H1 (cell line): ENCODE measurements around the gene ZDHHC11. TPM values are rescaled to one million over a fixed set of nuclear protein-coding genes. Genes with fewer than 3 reads are reported as not detected.
A peak's percentile ranks its signal among the peaks of the same experiment; 100 is the strongest.

Experiments used
- CTCF ChIA-PET: fragments of 300-600 bp; sonication (Branson Sonifier 250); formaldehyde crosslinking; loops from one replicate; lab custom pipeline; 2021; ENCODE audit not compliant: partially characterized antibody; lab: Charles Lee
- POLR2A ChIA-PET: fragments of 300-600 bp; sonication (Branson Sonifier 250); formaldehyde crosslinking; loops from one replicate; lab custom pipeline; 2021; ENCODE audit warnings: inconsistent platforms; ENCODE audit not compliant: partially characterized antibody; lab: Charles Lee
- DNase-seq, 2 experiments: peaks; one replicate each; pipeline versions ENCODE4 v3.0.0 to v3.0.0-alpha.2; 2010 to 2022; ENCODE audit warnings: low spot score in 2 of 2, low read depth in 1 of 2, mixed read lengths in 1 of 2
- FAIRE-seq: peaks from 2 replicates; lab custom pipeline; 2011; peaks lifted over from hg19 to GRCh38; lab: Jason Lieb, UNC
- H2AFZ ChIP-seq: 2 replicates; pipeline ENCODE4 v1.8.1; 2012; ENCODE audit warnings: low read length, inconsistent platforms
- H2AK5ac ChIP-seq: 2 replicates; pipeline ENCODE4 v1.6.1; 2013; ENCODE audit warnings: low read depth, low read length
- H2BK120ac ChIP-seq: replicated peaks from 2 replicates; pipeline ENCODE3; 2013; ENCODE audit warnings: low read depth, low read length, inconsistent platforms
- H2BK12ac ChIP-seq: 2 replicates; pipeline ENCODE4 v1.6.1; 2013; ENCODE audit warnings: low read depth, low read length
- H2BK15ac ChIP-seq: 2 replicates; pipeline ENCODE4 v1.6.1; 2013; ENCODE audit warnings: low read length
- H2BK20ac ChIP-seq: 2 replicates; pipeline ENCODE4 v1.6.1; 2013; ENCODE audit warnings: low read length
- H2BK5ac ChIP-seq: 2 replicates; pipeline ENCODE4 v1.6.1; 2013; ENCODE audit warnings: low read depth, low read length
- H3K14ac ChIP-seq: 2 replicates; pipeline ENCODE4 v1.6.1; 2013; ENCODE audit warnings: inconsistent platforms; ENCODE audit not compliant: insufficient read length
- H3K18ac ChIP-seq: 2 replicates; pipeline ENCODE4 v1.6.1; 2013; ENCODE audit warnings: low read length; ENCODE audit errors: extremely low read depth
- H3K23ac ChIP-seq: 2 replicates; pipeline ENCODE4 v1.6.1; 2013; ENCODE audit warnings: inconsistent platforms; ENCODE audit not compliant: insufficient read length
- H3K23me2 ChIP-seq: 2 replicates; pipeline ENCODE4 v1.6.1; 2013; ENCODE audit warnings: low read depth, low read length
- H3K27ac ChIP-seq: 2 replicates; pipeline ENCODE4 v1.6.1; 2011; ENCODE audit warnings: low read depth, low read length, inconsistent platforms
- H3K27me3 ChIP-seq, 4 experiments: replicated peaks in 1 of 4; 1 replicate in 1 of 4; 2 replicates in 3 of 4; pipeline versions ENCODE4 v1.6.1 to v1.8.1; 2011 to 2013; ENCODE audit warnings: low read length in 3 of 4, mild to moderate bottlenecking in 3 of 4, inconsistent platforms in 2 of 4, mixed read lengths in 2 of 4, moderate library complexity in 1 of 4; ENCODE audit not compliant: control insufficient read depth in 3 of 4, insufficient read depth in 3 of 4; ENCODE audit errors: extremely low read depth in 1 of 4
- H3K36me3 ChIP-seq, 4 experiments: 2 replicates each; pipeline versions ENCODE4 v1.6.1 to v1.8.1; 2011 to 2013; ENCODE audit warnings: mild to moderate bottlenecking in 4 of 4, low read length in 3 of 4, moderate library complexity in 2 of 4, control low read depth in 1 of 4, inconsistent platforms in 1 of 4; ENCODE audit not compliant: insufficient read depth in 4 of 4, control insufficient read depth in 2 of 4
- H3K4ac ChIP-seq: replicated peaks from 2 replicates; pipeline ENCODE3; 2013; ENCODE audit warnings: low read length, low read depth, mixed read lengths, inconsistent platforms; ENCODE audit not compliant: insufficient read length
- H3K4me1 ChIP-seq, 4 experiments: replicated peaks in 1 of 4; 1 replicate in 1 of 4; 2 replicates in 3 of 4; pipeline versions ENCODE4 v1.6.1 to v1.8.1; 2011 to 2013; ENCODE audit warnings: low read length in 3 of 4, inconsistent platforms in 2 of 4, mixed read lengths in 1 of 4; ENCODE audit not compliant: insufficient read depth in 4 of 4, control insufficient read depth in 3 of 4
- H3K4me2 ChIP-seq, 2 experiments: 2 replicates each; pipeline versions ENCODE4 v1.6.1 to v1.8.1; 2011 to 2013; ENCODE audit warnings: low read depth in 2 of 2, low read length in 2 of 2, control low read depth in 1 of 2, inconsistent platforms in 1 of 2, mild to moderate bottlenecking in 1 of 2; ENCODE audit not compliant: insufficient read depth in 1 of 2
- H3K4me3 ChIP-seq, 4 experiments: fragments of 200-600, 300-600 bp in 1 of 4; sonication (generic), shearing (Covaris generic), sonication (Bioruptor Twin) in 1 of 4; 2 replicates each; pipeline versions ENCODE4 v1.5.1 to v1.8.1; 2011 to 2016; ENCODE audit warnings: low read length in 4 of 4, low read depth in 3 of 4, control low read depth in 2 of 4, inconsistent platforms in 2 of 4, mild to moderate bottlenecking in 2 of 4, mixed read lengths in 1 of 4, moderate library complexity in 1 of 4; ENCODE audit not compliant: insufficient read depth in 2 of 4; ENCODE audit errors: extremely low read depth in 1 of 4
- H3K56ac ChIP-seq: replicated peaks from 2 replicates; pipeline ENCODE3; 2013; ENCODE audit warnings: low read depth, mild to moderate bottlenecking, mixed read lengths, low read length, inconsistent platforms; ENCODE audit not compliant: insufficient read length
- H3K79me1 ChIP-seq: 2 replicates; pipeline ENCODE4 v1.6.1; 2013; ENCODE audit warnings: low read depth, low read length, control low read depth
- H3K79me2 ChIP-seq, 2 experiments: 2 replicates each; pipeline versions ENCODE4 v1.6.1 to v1.8.1; 2012 to 2013; ENCODE audit warnings: low read length in 2 of 2, mild to moderate bottlenecking in 2 of 2, inconsistent platforms in 1 of 2; ENCODE audit not compliant: insufficient read depth in 2 of 2, control insufficient read depth in 1 of 2
- H3K9ac ChIP-seq, 4 experiments: replicated peaks in 1 of 4; 1 replicate in 1 of 4; 2 replicates in 3 of 4; pipeline versions ENCODE4 v1.6.1 to v1.8.1; 2011 to 2013; ENCODE audit warnings: low read depth in 3 of 4, low read length in 3 of 4, control low read depth in 2 of 4, mild to moderate bottlenecking in 2 of 4, moderate library complexity in 2 of 4, inconsistent platforms in 1 of 4; ENCODE audit errors: extremely low read depth in 1 of 4
- H3K9me3 ChIP-seq, 2 experiments: 2 replicates each; pipeline versions ENCODE4 v1.6.1 to v1.8.1; 2012 to 2013; ENCODE audit warnings: mild to moderate bottlenecking in 2 of 2, moderate library complexity in 2 of 2, control low read depth in 1 of 2, inconsistent platforms in 1 of 2, low read depth in 1 of 2, low read length in 1 of 2, mixed read lengths in 1 of 2; ENCODE audit not compliant: insufficient read depth in 2 of 2
- H4K20me1 ChIP-seq, 2 experiments: replicated peaks in 1 of 2; 2 replicates each; pipeline versions ENCODE3 to v1.8.1; 2011 to 2013; ENCODE audit warnings: inconsistent platforms in 2 of 2, low read length in 2 of 2, mild to moderate bottlenecking in 1 of 2; ENCODE audit not compliant: insufficient read depth in 2 of 2, control insufficient read depth in 1 of 2
- H4K5ac ChIP-seq: 2 replicates; pipeline ENCODE4 v1.6.1; 2013; ENCODE audit warnings: low read length, low read depth, mixed read lengths, inconsistent platforms; ENCODE audit not compliant: insufficient read length
- H4K8ac ChIP-seq: 2 replicates; pipeline ENCODE4 v1.8.0; 2013; ENCODE audit warnings: mild to moderate bottlenecking, moderate library complexity, low read length, inconsistent platforms; ENCODE audit not compliant: insufficient read depth; ENCODE audit errors: extremely low read depth
- H4K91ac ChIP-seq: replicated peaks from 2 replicates; pipeline ENCODE3; 2013; ENCODE audit warnings: low read length, mixed read lengths, inconsistent platforms; ENCODE audit not compliant: insufficient read length
- EGR1 ChIP-seq: IDR thresholded peaks from 2 replicates; pipeline ENCODE4 v1.6.1; 2011; ENCODE audit warnings: low read depth, low read length, borderline replicate concordance
- FOSL1 ChIP-seq: IDR thresholded peaks from 2 replicates; pipeline ENCODE4 v1.6.1; 2011; ENCODE audit warnings: mild to moderate bottlenecking, low read depth, low read length, moderate library complexity; ENCODE audit not compliant: insufficient read depth
- HDAC2 ChIP-seq, 2 experiments: fragments of 300-600 bp in 1 of 2; sonication (generic) in 1 of 2; IDR thresholded peaks; 2 replicates each; pipeline ENCODE4 v1.6.1; 2011 to 2012; ENCODE audit warnings: low read depth in 2 of 2, low read length in 2 of 2, mild to moderate bottlenecking in 2 of 2, moderate library complexity in 2 of 2, borderline replicate concordance in 1 of 2, inconsistent platforms in 1 of 2
- MAFK ChIP-seq: IDR thresholded peaks from 2 replicates; pipeline ENCODE4 v1.6.1; 2012; ENCODE audit warnings: low read depth, mild to moderate bottlenecking, improper control_type of control experiment, low read length
- RBBP5 ChIP-seq: IDR thresholded peaks from 2 replicates; pipeline ENCODE4 v1.7.1; 2012; ENCODE audit warnings: low read depth, mild to moderate bottlenecking, inconsistent platforms, low read length, moderate library complexity, borderline replicate concordance
- SAP30 ChIP-seq: fragments of 300-600 bp; sonication (generic); IDR thresholded peaks from 2 replicates; pipeline ENCODE4 v1.7.1; 2012; ENCODE audit warnings: low read length, moderate library complexity, mild to moderate bottlenecking, inconsistent platforms; ENCODE audit not compliant: insufficient read depth, insufficient replicate concordance
- SIRT6 ChIP-seq: IDR thresholded peaks from one replicate; pipeline ENCODE4 v1.7.1; 2012; ENCODE audit warnings: low read length, inconsistent platforms
- SP1 ChIP-seq: IDR thresholded peaks from 2 replicates; pipeline ENCODE4 v1.6.1; 2011; ENCODE audit warnings: low read depth, low read length
- WGBS, 2 experiments: shearing (Covaris generic) in 1 of 2; methylation state at CpG; one replicate each; pipeline versions ENCODE4 v1.1.6 to v1.1.7; 2013 to 2015; ENCODE audit warnings: low lambda C conversion rate in 2 of 2, mixed read lengths in 2 of 2, inconsistent platforms in 1 of 2, low coverage in 1 of 2, missing lambda C conversion rate in 1 of 2; ENCODE audit not compliant: insufficient replicate concordance in 2 of 2, insufficient coverage in 1 of 2, insufficient read length in 1 of 2; ENCODE audit errors: extremely low coverage in 1 of 2, missing lambda C conversion rate in 1 of 2; 5-methylcytosine and 5-hydroxymethylcytosine counted together
- polyA plus RNA-seq, 7 experiments: library from polyadenylated mRNA; depleted of rRNA in 3 of 7; stranded (reverse) in 5 of 7; unstranded in 2 of 7; fragments of >200 nt in 5 of 7; fragments of 200-250 nt in 2 of 7; gene quantifications; 1 replicate in 5 of 7; 2 replicates in 1 of 7; 4 replicates in 1 of 7; pipeline versions ENCODE4 v1.2.1 to v1.2.3, GENCODE V29; 2011 to 2013; ENCODE audit warnings: missing spikeins in 2 of 7, mixed read lengths in 2 of 7
- total RNA-seq: library from RNA; stranded (reverse); fragmentation: NEBNext Ultra II Directional; extraction: Animal tissue kit (Norgen Biotek cat#: 25700); gene quantifications from 2 replicates; pipeline ENCODE4 v1.2.1, GENCODE V29; 2021

The ZDHHC11 gene
- total and polyA plus RNA-seq, 2 of the 8 experiments (the other 6 are each of a cell fraction or from before 2014, with no cell fraction given), result 4.7 to 16.6 TPM

GRCh38 chr5:882253-883183 lies 31.7 kb upstream of the ZDHHC11 start:
- ChIA-PET POLR2A (interaction anchor here (0.9 to 1.9 kb wide), 4 partner anchors 8 to 15 kb away, joined by 3 to 9 read pairs (median 4); partner anchors contain the start of genes BRD9 and TRIP13), CTCF (no interaction called here)
- H2BK120ac ChIP-seq, result no peak overlapping the region
- H3K4me1 ChIP-seq, result no peaks in the 10 kb centered on the region
- no peak overlapping the region for H2BK15ac ChIP-seq
- no peak overlapping the region for H3K9ac ChIP-seq
- H2BK20ac ChIP-seq, result no peak overlapping the region
- no peak overlapping the region for H3K4me3 ChIP-seq
- H2AK5ac ChIP-seq, result no peak overlapping the region
- H4K8ac ChIP-seq, result peak overlapping the region; percentile 35
- no peak overlapping the region for H3K56ac ChIP-seq
- H3K23me2 ChIP-seq, result peaks cover 5% of the 10 kb centered on the region; the same call in 1 of the 2 replicates
- H3K9me3 ChIP-seq, result no peaks in the 10 kb centered on the region; a peak in 1 of 4 replicates
- no peak overlapping the region for H3K14ac ChIP-seq
- H3K4ac ChIP-seq, result no peak overlapping the region
- peaks cover 18 to 42% of the 10 kb centered on the region in 2 experiments for H4K20me1 ChIP-seq
- 90% methylated on average over 33 of the region's 33 CpGs; no CpG with 5 or more reads in 1 of the 2 experiments for WGBS, 2 experiments
- no peak overlapping the region for H3K23ac ChIP-seq
- H3K36me3 ChIP-seq, result peaks cover 41 to 77% (median 73%) of the 10 kb centered on the region in 4 experiments
- no peak overlapping the region for H2AFZ ChIP-seq
- H2BK12ac ChIP-seq, result no peak overlapping the region
- no peak overlapping the region for H3K18ac ChIP-seq
- peaks cover 24% of the 10 kb centered on the region for H3K79me1 ChIP-seq
- no peak overlapping the region; the same call in 1 of the 2 replicates for H2BK5ac ChIP-seq
- peaks cover 0 to 45% of the 10 kb centered on the region in 2 experiments; a peak in 3 of 4 replicates for H3K79me2 ChIP-seq
- no peaks in the 10 kb centered on the region; a peak in 1 of 7 replicates for H3K27me3 ChIP-seq
- H3K4me2 ChIP-seq, result no peak overlapping the region
- no peak overlapping the region for H4K91ac ChIP-seq
- DNase-seq, result no peak
- H3K27ac ChIP-seq, result no peak overlapping the region
- FAIRE-seq, result no peak
- H4K5ac ChIP-seq, result no peak overlapping the region
- TF ChIP-seq MAFK (no peak), SP1 (no peak), FOSL1 (0 out of 2 replicates have a peak, but pooled peaks have one; percentile 64), RBBP5 (no peak), HDAC2 (IDR thresholded peaks at IDR 0.05; ENCODE audit: borderline replicate concordance in 1 of 2, low read depth in 2 of 2, low read length in 2 of 2) (no peak), SAP30 (no peak), EGR1 (peak; percentile 68), SIRT6 (no peak)
